Measurements from ENCODE around the gene ADARB2.

GRCh38 chr10:1665681-1666080 is 71.6 kb downstream of the ADARB2 start:
- TF ChIP-seq SMC3 (IDR thresholded peaks at IDR 0.05; ENCODE audit: borderline replicate concordance, low read length) (no peak), POLR2A (IDR thresholded peaks at IDR 0.05; ENCODE audit: low read depth, low read length) (no peak), CTCF (IDR thresholded peaks at IDR 0.05 in 2 of 3, conservative IDR thresholded peaks at IDR 0.05 in 1 of 3; ENCODE audit: control insufficient read depth in 2 of 3, extremely low read depth in 1 of 3, insufficient read depth in 1 of 3, low read depth in 3 of 3, low read length in 3 of 3) (no peak), SREBF1 (IDR thresholded peaks at IDR 0.05; ENCODE audit: low read length) (no peak), ZNF274 (IDR thresholded peaks at IDR 0.05; ENCODE audit: insufficient read depth, insufficient read length) (no peak), EP300 (IDR thresholded peaks at IDR 0.05; ENCODE audit: borderline replicate concordance in 1 of 2, control insufficient read depth in 1 of 2, low read depth in 2 of 2, low read length in 2 of 2) (no peak), CBX5 (IDR thresholded peaks at IDR 0.05; ENCODE audit: low read depth) (no peak), TCF12 (IDR thresholded peaks at IDR 0.05; ENCODE audit: low read depth, low read length) (no peak), JUND (IDR thresholded peaks at IDR 0.05; ENCODE audit: low read depth, low read length) (no peak)

Data from GM12878 (cell line).